Lung (tissue), 12 donors: Measurements from ENCODE around the gene PLA2G2C. TPM values are rescaled to one million over a fixed set of nuclear protein-coding genes. Genes with fewer than 3 reads are reported as not detected.

Experiments
- ATAC-seq: fragments of 200-7000 bp; cut with Tn5 transposase; one replicate; pipeline ENCODE4 v1.9.1; 2020; ENCODE audit warnings: moderate number of reproducible peaks; ENCODE audit not compliant: insufficient read depth, low FRiP score
- DNase-seq, 3 donors: peaks; one replicate each; pipeline ENCODE4 v3.0.0-alpha.2; 2013 to 2017
- H3K27ac ChIP-seq, 2 donors: one replicate each; pipeline ENCODE4 v1.5.1; 2013; ENCODE audit warnings: mild to moderate bottlenecking in 2 of 2, moderate library complexity in 2 of 2, control low read depth in 1 of 2, inconsistent platforms in 1 of 2, low read depth in 1 of 2, low read length in 1 of 2
- H3K27me3 ChIP-seq, 3 donors: one replicate each; pipeline ENCODE4 v1.5.1; 2013; ENCODE audit warnings: low read length in 2 of 3; ENCODE audit not compliant: control insufficient read depth in 3 of 3, insufficient read depth in 3 of 3
- H3K36me3 ChIP-seq, 4 donors: one replicate each; pipeline ENCODE4 v1.5.1; 2013; ENCODE audit warnings: low read length in 4 of 4, mild to moderate bottlenecking in 1 of 4, moderate library complexity in 1 of 4; ENCODE audit not compliant: control insufficient read depth in 4 of 4, insufficient read depth in 4 of 4
- H3K4me1 ChIP-seq, 5 donors: one replicate each; pipeline ENCODE4 v1.5.1; 2013; ENCODE audit warnings: low read length in 5 of 5, mild to moderate bottlenecking in 2 of 5, moderate library complexity in 1 of 5; ENCODE audit not compliant: control insufficient read depth in 5 of 5, insufficient read depth in 5 of 5
- H3K4me3 ChIP-seq: one replicate; pipeline ENCODE4 v1.5.1; 2013; ENCODE audit warnings: mild to moderate bottlenecking, control low read depth, moderate library complexity
- H3K9ac ChIP-seq, 2 donors: one replicate each; pipeline ENCODE4 v1.5.1; 2013; ENCODE audit warnings: low read length in 2 of 2, control low read depth in 1 of 2; ENCODE audit not compliant: insufficient read depth in 1 of 2
- H3K9me3 ChIP-seq, 4 donors: one replicate each; pipeline ENCODE4 v1.5.1; 2013; ENCODE audit warnings: low read length in 3 of 4, mild to moderate bottlenecking in 1 of 4, moderate library complexity in 1 of 4; ENCODE audit not compliant: control insufficient read depth in 4 of 4, insufficient read depth in 3 of 4
- WGBS, 2 donors: extraction: QIAGEN DNeasy Blood & Tissue Kit; methylation state at CpG; one replicate each; pipeline ENCODE4 v1.1.7; 2013; 5-methylcytosine and 5-hydroxymethylcytosine counted together
- polyA plus RNA-seq, 2 donors: library from polyadenylated mRNA; stranded (reverse); fragments of 200-250 nt; gene quantifications; one replicate each; pipeline ENCODE4 v1.2.1, GENCODE V29; 2013
- total RNA-seq, 2 donors: library from RNA; depleted of rRNA in 1 of 2; stranded (reverse); fragments of >200 nt in 1 of 2; gene quantifications; one replicate each; pipeline ENCODE4 v1.2.1, GENCODE V29; 2014 to 2021
- TF ChIP-seq, protein P1 (sequence below): IDR thresholded peaks from 2 replicates; pipeline ENCODE4 v1.5.1; 2012; ENCODE audit warnings: mild to moderate bottlenecking; ENCODE audit errors: control extremely low read depth, extremely low read depth
- donor health status: control.
- donor health status: control.
- donor health status: Bipolar disorder and iron deficiency.
- donor health status: healthy.
- donor health status: DM: yes; HTN: yes; CAD: no.

PLA2G2C gene
- total and polyA plus RNA-seq, 4 donors, result 0.09 TPM; not detected in 3

DNA sequence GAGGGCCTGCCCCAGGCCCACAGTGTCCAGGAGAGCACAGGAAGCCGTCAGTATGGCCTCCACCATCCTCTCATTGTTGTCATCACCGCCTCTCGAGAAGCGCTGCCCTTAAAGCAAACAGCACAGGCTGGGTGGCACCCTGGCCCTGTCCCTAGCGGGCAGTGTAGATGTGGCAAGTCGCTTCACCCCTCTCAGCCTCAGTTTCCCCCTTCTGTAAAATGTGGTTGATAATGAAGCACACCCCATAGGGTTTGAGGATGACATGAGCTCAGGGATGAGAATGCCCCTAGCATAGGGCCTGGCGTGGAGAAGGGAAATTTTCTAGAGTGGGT lies 33.8 kb downstream of the PLA2G2C start:
- TF ChIP-seq, protein P1, sequence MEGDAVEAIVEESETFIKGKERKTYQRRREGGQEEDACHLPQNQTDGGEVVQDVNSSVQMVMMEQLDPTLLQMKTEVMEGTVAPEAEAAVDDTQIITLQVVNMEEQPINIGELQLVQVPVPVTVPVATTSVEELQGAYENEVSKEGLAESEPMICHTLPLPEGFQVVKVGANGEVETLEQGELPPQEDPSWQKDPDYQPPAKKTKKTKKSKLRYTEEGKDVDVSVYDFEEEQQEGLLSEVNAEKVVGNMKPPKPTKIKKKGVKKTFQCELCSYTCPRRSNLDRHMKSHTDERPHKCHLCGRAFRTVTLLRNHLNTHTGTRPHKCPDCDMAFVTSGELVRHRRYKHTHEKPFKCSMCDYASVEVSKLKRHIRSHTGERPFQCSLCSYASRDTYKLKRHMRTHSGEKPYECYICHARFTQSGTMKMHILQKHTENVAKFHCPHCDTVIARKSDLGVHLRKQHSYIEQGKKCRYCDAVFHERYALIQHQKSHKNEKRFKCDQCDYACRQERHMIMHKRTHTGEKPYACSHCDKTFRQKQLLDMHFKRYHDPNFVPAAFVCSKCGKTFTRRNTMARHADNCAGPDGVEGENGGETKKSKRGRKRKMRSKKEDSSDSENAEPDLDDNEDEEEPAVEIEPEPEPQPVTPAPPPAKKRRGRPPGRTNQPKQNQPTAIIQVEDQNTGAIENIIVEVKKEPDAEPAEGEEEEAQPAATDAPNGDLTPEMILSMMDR, result no peak
- Histone ChIP-seq H3K9me3 (no peaks in the 10 kb centered on the region), H3K27ac (peak overlapping the region in 1 of 2 donors; percentile 85), H3K9ac (no peak overlapping the region), H3K36me3 (no peaks in the 10 kb centered on the region), H3K27me3 (peaks cover 0 to 2% (median 0%) of the 10 kb centered on the region in 3 donors), H3K4me1 (peaks cover 0 to 26% (median 8%) of the 10 kb centered on the region in 5 donors), H3K4me3 (no peak overlapping the region)
- ATAC-seq (no peak), DNase-seq (no peak)
- WGBS, 2 donors, result 60 to 65% methylated on average over 7 of the region's 7 CpGs

DNA sequence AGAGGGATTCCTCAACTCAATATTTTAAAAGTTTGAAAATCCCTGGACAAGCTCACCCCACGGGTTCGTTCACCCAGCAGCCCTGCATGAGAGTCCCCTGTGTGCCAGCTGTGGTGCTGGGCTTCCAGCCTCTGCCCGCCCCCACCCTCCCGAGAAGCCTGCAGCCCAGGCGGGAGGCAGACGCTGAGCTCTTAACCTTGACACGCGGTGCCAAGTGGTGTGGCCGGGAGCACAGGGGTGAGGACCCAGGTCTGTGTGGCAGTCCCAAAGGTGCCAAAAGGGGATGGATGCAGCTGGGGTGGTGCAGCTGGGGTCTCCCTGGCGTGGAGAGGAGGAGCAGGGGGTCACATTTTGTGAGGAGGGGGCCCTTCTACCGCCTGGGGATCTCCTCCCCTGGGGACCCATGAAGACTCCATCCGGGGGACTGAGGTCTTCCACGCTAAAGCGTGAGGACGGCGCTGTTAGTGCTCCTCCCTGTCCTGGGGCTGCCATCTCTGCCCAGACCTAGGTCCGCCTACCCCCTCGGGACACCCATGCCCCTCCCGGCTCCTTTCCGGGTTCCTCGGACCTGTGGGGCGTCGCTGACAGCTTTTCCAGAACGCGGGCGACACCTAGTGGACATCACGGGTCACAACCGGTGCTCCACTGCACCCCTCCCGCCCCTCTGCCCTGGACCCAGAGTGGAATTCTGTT lies 34.3 kb downstream of the PLA2G2C start:
- Histone ChIP-seq H3K4me1 (peaks cover 0 to 26% (median 8%) of the 10 kb centered on the region in 5 donors), H3K9me3 (no peaks in the 10 kb centered on the region), H3K9ac (peak overlapping the region in 1 of 2 donors; percentile 38), H3K4me3 (no peak overlapping the region), H3K36me3 (no peaks in the 10 kb centered on the region), H3K27me3 (peaks cover 0 to 2% (median 0%) of the 10 kb centered on the region in 3 donors), H3K27ac (peak overlapping the region in 1 of 2 donors; percentile 85)
- DNase-seq (peak; percentile 88 to 90 (median 89)), ATAC-seq (peak; percentile 84)
- 7 to 10% methylated on average over 27 to 29 of the region's 29 CpGs for WGBS, 2 donors
- TF ChIP-seq, protein P1, result peak; percentile 78

DNA sequence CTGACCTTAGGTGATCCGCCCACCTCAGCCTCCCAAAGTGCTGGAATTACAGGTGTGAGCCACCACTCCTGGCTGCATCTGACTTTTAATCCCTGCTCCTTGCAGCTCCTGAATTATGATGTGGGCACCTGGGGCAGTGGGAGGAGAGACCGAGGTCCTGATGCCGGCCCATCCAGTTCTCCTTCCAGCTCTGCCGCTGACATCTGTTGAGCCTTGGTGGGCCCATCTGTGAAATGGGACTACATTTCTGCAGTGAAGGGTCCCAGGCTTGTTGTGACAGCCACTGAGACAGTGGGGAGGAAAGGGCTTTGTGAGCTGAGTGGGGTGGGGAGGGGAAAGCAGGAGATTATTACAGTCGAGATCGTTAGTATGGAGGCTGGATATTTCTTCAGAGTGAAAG lies 35.3 kb downstream of the PLA2G2C start:
- H3K9ac ChIP-seq, result no peak overlapping the region
- WGBS, 2 donors, result 87 to 90% methylated on average over 6 of the region's 6 CpGs
- H3K36me3 ChIP-seq, result no peaks in the 10 kb centered on the region
- H3K27me3 ChIP-seq, result peaks cover 0 to 2% (median 0%) of the 10 kb centered on the region in 3 donors
- no peaks in the 10 kb centered on the region for H3K9me3 ChIP-seq
- DNase-seq (no peak), ATAC-seq (no peak)
- TF ChIP-seq, protein P1, result no peak
- no peak overlapping the region for H3K27ac ChIP-seq
- H3K4me1 ChIP-seq, result peaks cover 0 to 26% (median 8%) of the 10 kb centered on the region in 5 donors
- no peak overlapping the region for H3K4me3 ChIP-seq
